ENCODE data around the gene ZNF281. TPM values are rescaled to one million over a fixed set of nuclear protein-coding genes. Genes with fewer than 3 reads are reported as not detected.

Gene ZNF281
- total and polyA plus RNA-seq, 2 of the 4 experiments (the other 2 are of a cell fraction) = 7.0 to 37.5 TPM

DNA sequence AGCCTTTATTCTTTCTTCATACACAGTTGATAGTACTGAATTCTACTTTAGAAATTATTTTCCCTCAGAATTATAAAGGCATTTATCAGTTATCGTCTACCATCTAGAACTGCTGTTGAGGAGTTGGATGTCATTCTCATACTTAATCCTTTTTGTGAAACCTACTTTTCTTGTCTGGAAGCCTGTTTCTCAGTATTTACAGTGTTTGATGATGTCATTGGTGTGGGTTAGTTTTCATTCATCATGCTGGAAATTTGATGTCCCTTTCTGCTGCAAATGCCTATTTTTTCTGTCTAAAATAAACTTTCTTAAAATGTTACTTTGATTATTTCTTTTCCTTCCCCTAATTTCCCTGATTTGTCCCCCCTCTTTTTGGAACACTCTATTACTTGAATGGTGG, 22.8 kb upstream of the ZNF281 start:
- Histone ChIP-seq H2BK15ac (ENCODE audit: low read depth, low read length) (no peak overlapping the region), H2BK20ac (ENCODE audit: low read depth, low read length) (no peak overlapping the region), H3K79me1 (ENCODE audit: low read depth in 1 of 2, low read length in 2 of 2) (no peaks in the 10 kb centered on the region), H3K9me1 (ENCODE audit: insufficient read depth, low read length) (peaks cover 10% of the 10 kb centered on the region), H3K9ac (ENCODE audit: low read depth, low read length) (no peak overlapping the region), H2AK5ac (ENCODE audit: low read depth, low read length) (no peak overlapping the region), H3K27ac (ENCODE audit: insufficient read depth, low read length) (no peak overlapping the region), H4K20me1 (ENCODE audit: insufficient read depth, low read length) (no peaks in the 10 kb centered on the region), H4K91ac (ENCODE audit: insufficient read depth, low read depth, low read length) (no peak overlapping the region), H2BK120ac (ENCODE audit: low read depth, low read length) (no peak overlapping the region), H3K56ac (ENCODE audit: extremely low read depth, insufficient read depth, low read length) (no peak overlapping the region), H3K4me1 (ENCODE audit: control insufficient read depth, insufficient read depth, low read length) (peaks cover 13% of the 10 kb centered on the region), H3K36me3 (ENCODE audit: control insufficient read depth, insufficient read depth, low read length) (no peaks in the 10 kb centered on the region), H3K23ac (ENCODE audit: low read depth, low read length) (no peak overlapping the region), H3K14ac (replicated peaks; ENCODE audit: low read depth, low read length) (no peak overlapping the region), H3K4me3 (ENCODE audit: insufficient read depth, low read depth, low read length) (no peak overlapping the region), H3K4ac (ENCODE audit: low read depth, low read length) (no peak overlapping the region), H2AFZ (replicated peaks; ENCODE audit: low read length, poor library complexity) (no peak overlapping the region), H2AK9ac (replicated peaks; ENCODE audit: low read depth, low read length, poor library complexity) (no peak overlapping the region), H3K18ac (ENCODE audit: low read depth, low read length) (no peak overlapping the region), H4K8ac (ENCODE audit: low read depth in 2 of 2, low read length in 2 of 2) (no peak overlapping the region), H3K27me3 (ENCODE audit: control insufficient read depth, insufficient read depth, low read length) (no peaks in the 10 kb centered on the region), H4K5ac (ENCODE audit: low read depth, low read length) (no peak overlapping the region), H2BK5ac (ENCODE audit: low read depth, low read length, poor library complexity, severe bottlenecking) (no peak overlapping the region), H3K4me2 (ENCODE audit: low read depth, low read length) (no peak overlapping the region), H3K9me3 (ENCODE audit: control insufficient read depth, insufficient read depth, low read length) (no peaks in the 10 kb centered on the region)
- dilution Hi-C loops (cut with HindIII; ENCODE audit: low sequenced_read_pairs, unreplicated experiment) (no loop called here), intact Hi-C loops (cut with micrococcal nuclease) (no loop called here), in situ Hi-C loops (cut with MboI; ENCODE audit: low sequenced_read_pairs) (no loop called here)
- DNase-seq = peak; percentile 32
- BruUV-seq (replicated peaks) = no TSS peak
- TF ChIP-seq, protein P1, sequence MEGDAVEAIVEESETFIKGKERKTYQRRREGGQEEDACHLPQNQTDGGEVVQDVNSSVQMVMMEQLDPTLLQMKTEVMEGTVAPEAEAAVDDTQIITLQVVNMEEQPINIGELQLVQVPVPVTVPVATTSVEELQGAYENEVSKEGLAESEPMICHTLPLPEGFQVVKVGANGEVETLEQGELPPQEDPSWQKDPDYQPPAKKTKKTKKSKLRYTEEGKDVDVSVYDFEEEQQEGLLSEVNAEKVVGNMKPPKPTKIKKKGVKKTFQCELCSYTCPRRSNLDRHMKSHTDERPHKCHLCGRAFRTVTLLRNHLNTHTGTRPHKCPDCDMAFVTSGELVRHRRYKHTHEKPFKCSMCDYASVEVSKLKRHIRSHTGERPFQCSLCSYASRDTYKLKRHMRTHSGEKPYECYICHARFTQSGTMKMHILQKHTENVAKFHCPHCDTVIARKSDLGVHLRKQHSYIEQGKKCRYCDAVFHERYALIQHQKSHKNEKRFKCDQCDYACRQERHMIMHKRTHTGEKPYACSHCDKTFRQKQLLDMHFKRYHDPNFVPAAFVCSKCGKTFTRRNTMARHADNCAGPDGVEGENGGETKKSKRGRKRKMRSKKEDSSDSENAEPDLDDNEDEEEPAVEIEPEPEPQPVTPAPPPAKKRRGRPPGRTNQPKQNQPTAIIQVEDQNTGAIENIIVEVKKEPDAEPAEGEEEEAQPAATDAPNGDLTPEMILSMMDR (conservative IDR thresholded peaks at IDR 0.05; ENCODE audit: low read depth, low read length) = no peak
- TF ChIP-seq RFX5 (IDR thresholded peaks at IDR 0.05; ENCODE audit: low read depth, low read length) (no peak), MAFK (IDR thresholded peaks at IDR 0.05; ENCODE audit: low read depth, low read length) (no peak), RAD21 (IDR thresholded peaks at IDR 0.05; ENCODE audit: low read length) (no peak), POLR2A (IDR thresholded peaks at IDR 0.05; ENCODE audit: low read depth, low read length) (no peak), CHD1 (IDR thresholded peaks at IDR 0.05; ENCODE audit: low read depth, low read length) (no peak), MAZ (IDR thresholded peaks at IDR 0.05; ENCODE audit: borderline replicate concordance, low read depth, low read length) (no peak), NFE2L2 (IDR thresholded peaks at IDR 0.05; ENCODE audit: low read depth, low read length) (no peak), FOS (IDR thresholded peaks at IDR 0.05; ENCODE audit: low read depth, low read length) (no peak), MXI1 (IDR thresholded peaks at IDR 0.05; ENCODE audit: borderline replicate concordance, low read depth, low read length) (no peak), BHLHE40 (IDR thresholded peaks at IDR 0.05; ENCODE audit: low read depth, low read length) (no peak)
- TF ChIP-seq, protein P2, sequence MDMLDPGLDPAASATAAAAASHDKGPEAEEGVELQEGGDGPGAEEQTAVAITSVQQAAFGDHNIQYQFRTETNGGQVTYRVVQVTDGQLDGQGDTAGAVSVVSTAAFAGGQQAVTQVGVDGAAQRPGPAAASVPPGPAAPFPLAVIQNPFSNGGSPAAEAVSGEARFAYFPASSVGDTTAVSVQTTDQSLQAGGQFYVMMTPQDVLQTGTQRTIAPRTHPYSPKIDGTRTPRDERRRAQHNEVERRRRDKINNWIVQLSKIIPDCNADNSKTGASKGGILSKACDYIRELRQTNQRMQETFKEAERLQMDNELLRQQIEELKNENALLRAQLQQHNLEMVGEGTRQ (IDR thresholded peaks at IDR 0.05; ENCODE audit: low read depth, low read length) = no peak
- TF ChIP-seq, protein P3, sequence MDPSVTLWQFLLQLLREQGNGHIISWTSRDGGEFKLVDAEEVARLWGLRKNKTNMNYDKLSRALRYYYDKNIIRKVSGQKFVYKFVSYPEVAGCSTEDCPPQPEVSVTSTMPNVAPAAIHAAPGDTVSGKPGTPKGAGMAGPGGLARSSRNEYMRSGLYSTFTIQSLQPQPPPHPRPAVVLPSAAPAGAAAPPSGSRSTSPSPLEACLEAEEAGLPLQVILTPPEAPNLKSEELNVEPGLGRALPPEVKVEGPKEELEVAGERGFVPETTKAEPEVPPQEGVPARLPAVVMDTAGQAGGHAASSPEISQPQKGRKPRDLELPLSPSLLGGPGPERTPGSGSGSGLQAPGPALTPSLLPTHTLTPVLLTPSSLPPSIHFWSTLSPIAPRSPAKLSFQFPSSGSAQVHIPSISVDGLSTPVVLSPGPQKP (IDR thresholded peaks at IDR 0.05; ENCODE audit: borderline replicate concordance, low read depth, low read length) = no peak
- no peak for ATAC-seq (ENCODE audit: low read depth)
- no CpG with 5 or more reads among the region's 1 CpG for WGBS, 2 experiments (ENCODE audit: extremely low coverage in 2 of 2, insufficient read length in 1 of 2)
- ChIA-PET CTCF (no interaction called here), POLR2A (ENCODE audit: unreplicated experiment) (no interaction called here)
